ENCODE measurements around the gene MRPL32. TPM values are rescaled to one million over a fixed set of nuclear protein-coding genes. Genes with fewer than 3 reads are reported as not detected.

The MRPL32 gene
- total RNA-seq, 4 donors from 2014 or later: 27.8 to 46.2 (median 30.7) TPM

- Histone ChIP-seq H3K4me3 (no peak overlapping the region), H3K36me3 (no peaks in the 10 kb centered on the region), H3K27me3 (no peaks in the 10 kb centered on the region), H3K9me3 (no peaks in the 10 kb centered on the region), H3K4me1 (no peaks in the 10 kb centered on the region), H3K27ac (no peak overlapping the region)
- DNase-seq: no peak
- TF ChIP-seq POLR2A (IDR thresholded peaks at IDR 0.05) (no peak), CTCF (IDR thresholded peaks at IDR 0.05) (no peak)
These were observed 28.6 kb downstream of the MRPL32 start for GRCh38 chr7:42960762-42961161.

- no peaks in the 10 kb centered on the region for H3K27me3 ChIP-seq
These were observed 29.0 kb downstream of the MRPL32 start for GRCh38 chr7:42961170-42961569.

GRCh38 chr7:42964293-42964692, 32.1 kb downstream of the MRPL32 start:
- H3K4me3 ChIP-seq: no peak overlapping the region
- H3K4me1 ChIP-seq: no peaks in the 10 kb centered on the region
- H3K9me3 ChIP-seq: no peaks in the 10 kb centered on the region
- DNase-seq: no peak
- no peaks in the 10 kb centered on the region for H3K36me3 ChIP-seq
- no peak overlapping the region for H3K27ac ChIP-seq
- H3K27me3 ChIP-seq: no peaks in the 10 kb centered on the region
- TF ChIP-seq POLR2A (IDR thresholded peaks at IDR 0.05): no peak
- no peak for TF ChIP-seq CTCF (IDR thresholded peaks at IDR 0.05)

More at GRCh38 chr7:42961170-42961569, 29.0 kb downstream of the MRPL32 start:
- TF ChIP-seq CTCF (IDR thresholded peaks at IDR 0.05) (no peak), POLR2A (IDR thresholded peaks at IDR 0.05) (no peak)
- Histone ChIP-seq H3K36me3 (no peaks in the 10 kb centered on the region), H3K27ac (no peak overlapping the region), H3K9me3 (no peaks in the 10 kb centered on the region), H3K4me3 (no peak overlapping the region), H3K4me1 (no peaks in the 10 kb centered on the region)
- no peak for DNase-seq

GRCh38 chr7:42964849-42965805, 33.0 kb downstream of the MRPL32 start:
- Histone ChIP-seq H3K4me3 (no peak overlapping the region), H3K27me3 (no peaks in the 10 kb centered on the region), H3K4me1 (no peaks in the 10 kb centered on the region), H3K27ac (no peak overlapping the region), H3K36me3 (no peaks in the 10 kb centered on the region), H3K9me3 (no peaks in the 10 kb centered on the region)
- TF ChIP-seq POLR2A (IDR thresholded peaks at IDR 0.05): no peak
- no peak for DNase-seq

GRCh38 chr7:42967391-42967790, 35.2 kb downstream of the MRPL32 start:
- TF ChIP-seq POLR2A (IDR thresholded peaks at IDR 0.05) (no peak), CTCF (IDR thresholded peaks at IDR 0.05) (no peak)

More at GRCh38 chr7:42967391-42967790, 35.2 kb downstream of the MRPL32 start:
- DNase-seq: no peak
- Histone ChIP-seq H3K9me3 (no peaks in the 10 kb centered on the region), H3K4me1 (no peaks in the 10 kb centered on the region), H3K36me3 (no peaks in the 10 kb centered on the region), H3K27ac (no peak overlapping the region), H3K27me3 (no peaks in the 10 kb centered on the region), H3K4me3 (no peak overlapping the region)
